CD4-positive, alpha-beta T cell treated with Interleukin-4 for 4 hours (primary cell): ENCODE results near the gene CTR9.
"Not testable (repeated sequence)": the region's sequence is repeated elsewhere in the genome, so short reads cannot be mapped to it uniquely, and the experiment has no call there.

Source experiments
- DNase-seq: peaks from one replicate; pipeline ENCODE4 v3.0.0-alpha.2; 2020

The CTR9 gene

GRCh38 chr11:10785146-10785474 lies 34.1 kb downstream of the CTR9 start:
- DNase-seq: no peak

- DNase-seq: no peak
These were observed 35.4 kb downstream of the CTR9 start for GRCh38 chr11:10786451-10786850.

DNA sequence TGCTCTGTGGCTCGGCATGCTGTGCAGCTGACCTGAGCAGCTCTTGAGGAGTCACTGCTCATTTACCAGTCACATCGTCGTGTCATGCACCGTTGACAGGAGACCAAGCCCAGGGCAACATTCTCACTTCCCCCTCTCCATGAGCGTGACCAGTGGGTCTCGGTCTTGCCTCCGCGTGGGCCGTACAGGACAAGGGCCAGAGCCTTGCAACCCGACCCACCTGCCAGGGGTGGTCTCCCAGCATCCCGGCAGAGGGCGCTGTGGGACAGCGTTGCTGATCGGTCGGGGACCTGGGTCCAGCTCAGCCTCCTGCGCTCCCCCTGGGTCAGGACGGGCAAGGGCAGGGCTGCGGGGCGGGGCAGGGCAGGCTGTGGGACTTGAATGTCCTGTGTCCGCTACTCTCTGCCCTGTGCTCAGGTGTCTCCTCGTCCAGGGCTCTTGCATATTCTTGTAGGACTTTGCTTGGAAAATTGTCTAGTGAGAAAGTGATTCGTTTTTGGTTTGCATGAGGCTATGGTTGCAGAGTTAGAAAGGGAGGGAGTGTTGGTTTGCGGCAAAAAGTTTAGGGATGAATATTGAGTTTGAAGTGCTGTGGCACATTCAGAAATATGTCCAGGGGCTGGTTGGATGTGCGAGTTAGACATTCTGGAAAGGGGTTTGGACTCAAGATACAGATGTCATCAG lies 41.5 kb downstream of the CTR9 start:
- DNase-seq: peak; percentile 74

- no peak for DNase-seq
These were observed 42.6 kb downstream of the CTR9 start for GRCh38 chr11:10793470-10794255.

DNA sequence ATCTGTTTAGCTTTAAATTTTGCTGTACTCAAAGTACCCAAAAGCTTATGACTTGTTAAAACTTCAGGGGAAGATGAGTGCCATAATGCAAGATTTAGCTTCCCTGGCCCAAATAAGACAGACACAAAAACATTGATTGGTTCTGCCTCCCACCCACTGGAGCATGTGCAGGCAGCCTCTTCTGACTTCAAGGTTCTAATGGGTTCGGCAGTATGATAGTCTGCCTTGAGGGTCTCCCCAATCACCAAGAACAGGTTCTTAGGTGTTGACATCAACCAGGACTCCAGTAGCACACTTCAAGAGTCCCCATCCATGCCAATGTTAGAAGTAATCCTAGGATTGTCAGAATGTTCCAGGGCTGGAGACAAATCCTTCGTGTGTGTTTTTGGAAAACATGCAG lies 45.1 kb downstream of the CTR9 start:
- DNase-seq: no peak

- peak; percentile 34 for DNase-seq
These were observed 46.0 kb downstream of the CTR9 start for GRCh38 chr11:10797001-10797400.

GRCh38 chr11:10797531-10797930 lies 46.5 kb downstream of the CTR9 start:
- DNase-seq: no peak

DNA sequence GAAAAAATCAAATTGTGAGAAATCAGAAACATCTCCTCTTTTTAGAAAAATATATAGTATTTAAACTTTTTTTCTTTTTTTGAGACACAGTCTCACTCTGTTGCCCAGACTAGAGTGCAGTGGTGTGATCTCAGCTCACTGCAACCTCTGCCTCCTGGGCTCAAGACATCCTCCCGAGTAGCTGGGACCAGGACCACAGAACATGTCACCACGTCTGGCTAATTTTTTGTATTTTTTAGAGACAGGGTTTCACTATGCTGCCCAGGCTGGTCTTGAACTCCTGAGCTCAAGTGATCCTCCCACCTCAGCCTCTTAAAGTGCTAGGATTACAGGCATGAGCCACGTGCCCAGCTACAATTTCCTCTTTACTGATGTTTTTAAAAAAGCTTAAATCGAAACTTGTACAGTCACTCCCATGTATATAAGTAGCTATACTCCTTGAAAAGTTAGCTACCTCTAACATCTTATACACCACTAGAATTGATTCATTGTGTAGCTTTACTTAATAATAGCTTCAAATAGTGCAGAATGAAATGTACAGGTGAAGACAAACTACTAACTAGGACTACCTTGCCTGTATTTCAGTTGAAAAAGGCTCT lies 47.4 kb downstream of the CTR9 start:
- DNase-seq: no peak

DNA sequence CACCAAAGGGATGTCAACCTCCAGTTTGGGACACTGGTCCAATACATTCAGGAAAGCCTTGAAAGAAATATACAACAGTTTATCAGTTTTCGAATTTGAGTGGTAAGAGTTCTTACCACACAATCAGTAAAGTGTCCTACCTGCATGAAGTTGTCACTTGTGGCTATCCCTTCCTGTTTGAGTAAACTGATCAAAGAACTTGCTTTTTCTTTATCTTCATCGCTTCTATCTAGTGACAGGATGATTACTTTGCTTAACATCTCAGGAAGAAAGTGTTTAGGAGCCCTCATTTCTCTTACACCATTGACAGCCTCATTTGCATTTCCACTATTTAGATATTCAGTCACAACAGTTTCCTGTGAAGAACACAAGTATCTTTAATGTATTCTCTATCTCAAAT lies 49.2 kb downstream of the CTR9 start:
- peak; percentile 24 for DNase-seq

DNA sequence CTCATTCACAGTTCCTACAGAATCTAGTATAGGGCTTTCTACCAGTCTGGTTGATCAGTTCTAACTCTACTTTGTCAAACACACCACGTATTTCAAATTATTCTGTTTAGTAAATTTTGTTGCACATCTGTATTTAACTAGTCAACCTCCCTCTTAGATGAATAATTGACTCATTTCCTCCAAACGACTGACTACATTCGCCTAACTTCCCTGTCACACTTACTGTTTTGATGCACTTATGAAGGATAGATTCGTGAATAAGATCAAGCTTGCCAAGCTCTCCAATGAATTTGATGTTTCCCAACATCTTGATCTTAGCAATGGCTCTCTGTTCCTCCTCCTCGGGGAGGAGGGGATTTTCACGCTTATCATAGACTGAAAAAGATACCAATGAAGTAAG lies 52.6 kb downstream of the CTR9 start:
- DNase-seq: no peak

GRCh38 chr11:10805741-10806140 lies 54.7 kb downstream of the CTR9 start:
- DNase-seq: no peak

- no peak for DNase-seq
These were observed 55.2 kb downstream of the CTR9 start for GRCh38 chr11:10806206-10806605.

- DNase-seq: peak; percentile 37
These were observed 56.6 kb downstream of the CTR9 start for GRCh38 chr11:10807493-10808234.

DNA sequence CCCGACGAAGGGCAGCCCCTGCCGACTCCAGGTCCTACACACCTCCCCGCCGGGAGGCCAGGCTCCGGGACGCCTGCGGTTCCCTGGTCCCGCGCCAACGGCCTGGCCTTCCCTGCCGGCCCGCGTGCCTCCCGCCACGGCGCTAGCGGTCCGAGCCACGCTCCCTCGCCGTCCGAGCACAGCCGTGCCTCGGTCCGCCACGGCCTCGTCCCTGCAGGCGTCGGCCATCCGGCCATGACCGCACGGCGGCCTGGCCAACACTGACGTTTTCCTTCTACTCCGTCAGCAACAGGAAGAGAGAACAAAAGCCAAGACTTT lies 57.1 kb downstream of the CTR9 start:
- no peak for DNase-seq

- peak; percentile 99 for DNase-seq
These were observed 57.7 kb downstream of the CTR9 start, which contains the start of gene EIF4G2 for GRCh38 chr11:10808553-10809372. TSS of gene EIF4G2 (minus strand) at chr11:10808926.

- peak; percentile 30 for DNase-seq
These were observed 58.5 kb downstream of the CTR9 start for GRCh38 chr11:10809373-10810160.

- no peak for DNase-seq
These were observed 62.9 kb downstream of the CTR9 start for GRCh38 chr11:10813945-10814344.

DNA sequence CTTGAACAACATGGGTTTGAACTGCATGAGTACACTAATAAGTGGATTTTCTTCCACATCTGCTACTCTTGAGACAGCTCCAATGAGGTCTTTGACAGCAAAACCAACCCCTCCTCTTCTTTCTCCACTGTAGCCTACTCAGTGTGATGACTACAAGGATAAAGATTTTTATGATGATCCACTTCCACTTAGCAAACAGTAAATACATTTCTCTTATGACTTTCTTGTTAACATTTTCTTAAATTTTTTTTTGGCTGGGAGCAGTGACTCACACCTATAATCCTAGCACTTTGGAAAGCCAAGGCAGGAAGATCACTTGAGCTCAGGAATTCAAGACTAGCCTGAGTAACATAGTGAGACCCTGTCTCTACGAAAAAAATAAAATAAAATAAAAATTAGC lies 67.5 kb downstream of the CTR9 start:
- no peak for DNase-seq

DNA sequence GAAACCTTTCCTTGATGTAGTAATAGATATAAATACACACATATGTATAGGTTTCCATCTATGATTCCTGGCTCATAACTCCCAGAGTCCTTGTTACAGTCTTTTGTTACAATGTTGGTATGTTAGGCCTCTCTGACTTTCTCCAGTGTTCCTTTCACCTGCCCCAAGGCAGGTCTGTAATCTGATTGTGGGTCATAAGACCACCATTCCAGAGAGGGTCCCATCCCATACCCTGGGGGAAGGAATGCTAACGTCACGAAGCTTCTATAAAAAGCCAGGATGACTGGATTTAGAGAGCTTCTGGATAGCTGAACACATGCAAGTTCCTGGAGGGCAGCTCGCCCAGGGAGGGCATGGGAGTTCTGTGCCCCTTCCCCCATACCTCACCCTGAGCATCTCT lies 71.4 kb downstream of the CTR9 start:
- DNase-seq: not testable (repeated sequence)

GRCh38 chr11:10823152-10823579 lies 72.1 kb downstream of the CTR9 start:
- DNase-seq: no peak

DNA sequence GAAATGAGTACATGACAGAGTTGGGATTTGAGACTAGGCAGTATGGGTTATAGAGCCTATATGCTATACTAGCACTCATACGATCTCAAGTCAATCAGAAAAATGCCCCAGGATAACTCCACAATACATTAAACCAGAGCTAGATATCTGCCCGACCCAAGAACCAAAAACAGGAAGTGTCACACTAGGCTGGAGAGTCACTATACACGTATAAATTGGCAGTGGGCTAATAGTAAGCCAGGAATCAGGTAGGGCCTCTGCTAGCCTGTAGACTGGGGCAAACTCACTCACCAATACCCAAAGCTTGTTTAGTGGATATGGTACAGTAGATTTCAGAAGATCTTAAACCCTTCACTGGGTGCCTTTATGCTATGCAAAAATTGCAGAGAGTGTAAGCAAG lies 73.8 kb downstream of the CTR9 start:
- no peak for DNase-seq

- DNase-seq: no peak
These were observed 77.4 kb downstream of the CTR9 start for GRCh38 chr11:10828402-10828801.
